GM12878 (cell line): ENCODE results near the gene SGIP1.

Experiments used
- BRCA1 ChIP-seq: IDR thresholded peaks from 2 replicates; pipeline ENCODE4 v1.6.1; 2011; ENCODE audit warnings: low read depth, low read length, improper control_type of control experiment
- CTCF ChIP-seq, 3 experiments: IDR thresholded peaks in 2 of 3; conservative IDR thresholded peaks in 1 of 3; 2 replicates each; pipeline ENCODE4 v1.5.1; 2011; ENCODE audit warnings: low read depth in 3 of 3, low read length in 3 of 3, mild to moderate bottlenecking in 3 of 3, control low read depth in 2 of 3, moderate library complexity in 2 of 3, inconsistent platforms in 1 of 3, mixed read lengths in 1 of 3; ENCODE audit not compliant: control insufficient read depth in 2 of 3, insufficient read depth in 1 of 3; ENCODE audit errors: extremely low read depth in 1 of 3
- NFIC ChIP-seq: IDR thresholded peaks from 2 replicates; pipeline ENCODE4 v1.6.1; 2012; ENCODE audit warnings: low read depth, mild to moderate bottlenecking, inconsistent platforms, low read length, moderate library complexity
- POLR2A ChIP-seq: IDR thresholded peaks from 2 replicates; pipeline ENCODE4 v1.6.1; 2011; ENCODE audit warnings: low read depth, mild to moderate bottlenecking, low read length
- SMARCA5 ChIP-seq: fragments of 450-650 bp; IDR thresholded peaks from 2 replicates; pipeline ENCODE4 v1.6.1; 2017; ENCODE audit warnings: mild to moderate bottlenecking
- TF ChIP-seq, protein P1 (sequence below): fragments of 450-650 bp; IDR thresholded peaks from 2 replicates; pipeline ENCODE4 v1.6.1; 2016; ENCODE audit warnings: mild to moderate bottlenecking

DNA sequence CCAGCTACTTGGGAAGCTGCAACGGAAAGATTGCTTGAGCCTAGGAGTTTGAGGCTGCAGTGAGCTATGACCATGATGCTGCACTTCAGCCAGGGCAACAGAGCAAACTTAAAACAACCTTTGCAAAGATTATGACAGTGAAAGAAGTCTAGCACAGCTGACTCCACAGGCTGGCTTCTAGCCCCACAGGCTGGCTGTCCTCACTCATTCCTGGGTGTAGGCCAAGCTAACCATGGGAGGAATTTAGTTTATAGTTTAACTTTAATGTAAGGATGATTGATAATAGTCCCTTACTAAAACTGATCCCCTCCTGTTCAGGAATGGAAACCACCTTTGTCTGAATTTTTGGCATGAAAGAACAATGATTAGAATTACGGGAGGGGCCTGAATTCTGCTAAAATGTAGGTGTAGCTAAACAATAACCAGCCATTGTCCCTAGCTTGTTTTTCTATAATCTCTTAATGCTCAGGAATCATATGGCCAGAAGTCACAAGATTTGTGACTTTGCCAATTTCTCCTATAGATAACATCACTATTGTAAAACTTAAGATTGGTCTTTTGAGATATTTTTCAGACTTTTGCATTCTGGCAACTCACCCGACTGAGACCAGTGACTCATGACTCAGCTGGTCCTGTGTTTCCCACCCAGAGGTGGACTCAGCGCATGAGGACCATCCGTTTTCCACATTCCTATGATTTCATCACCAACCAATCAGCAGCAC, 28.1 kb upstream of the SGIP1 start:
- no peak for TF ChIP-seq NFIC
- TF ChIP-seq CTCF (IDR thresholded peaks at IDR 0.05 in 2 of 3, conservative IDR thresholded peaks at IDR 0.05 in 1 of 3; ENCODE audit: control insufficient read depth in 2 of 3, extremely low read depth in 1 of 3, insufficient read depth in 1 of 3, low read depth in 3 of 3, low read length in 3 of 3) = no peak
- TF ChIP-seq BRCA1 = no peak
- TF ChIP-seq, protein P1, sequence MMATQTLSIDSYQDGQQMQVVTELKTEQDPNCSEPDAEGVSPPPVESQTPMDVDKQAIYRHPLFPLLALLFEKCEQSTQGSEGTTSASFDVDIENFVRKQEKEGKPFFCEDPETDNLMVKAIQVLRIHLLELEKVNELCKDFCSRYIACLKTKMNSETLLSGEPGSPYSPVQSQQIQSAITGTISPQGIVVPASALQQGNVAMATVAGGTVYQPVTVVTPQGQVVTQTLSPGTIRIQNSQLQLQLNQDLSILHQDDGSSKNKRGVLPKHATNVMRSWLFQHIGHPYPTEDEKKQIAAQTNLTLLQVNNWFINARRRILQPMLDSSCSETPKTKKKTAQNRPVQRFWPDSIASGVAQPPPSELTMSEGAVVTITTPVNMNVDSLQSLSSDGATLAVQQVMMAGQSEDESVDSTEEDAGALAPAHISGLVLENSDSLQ = no peak
- TF ChIP-seq POLR2A = no peak
- no peak for TF ChIP-seq SMARCA5
